ENCODE measurements around the gene KHDRBS2.

The KHDRBS2 gene

GRCh38 chr6:62288562-62288961 lies 2.5 kb upstream of the KHDRBS2 start:
- no peak overlapping the region for H3K27ac ChIP-seq
- TF ChIP-seq CTCF (conservative IDR thresholded peaks at IDR 0.05): no peak

GRCh38 chr6:62286470-62286843 lies 432 bp upstream of the KHDRBS2 start:
- TF ChIP-seq CTCF (conservative IDR thresholded peaks at IDR 0.05): no peak

GRCh38 chr6:62284725-62285124 lies 1.3 kb downstream of the KHDRBS2 start:
- TF ChIP-seq CTCF (conservative IDR thresholded peaks at IDR 0.05): no peak
- H3K27ac ChIP-seq: no peak overlapping the region

More at GRCh38 chr6:62286470-62286843, 432 bp upstream of the KHDRBS2 start:
- H3K27ac ChIP-seq: no peak overlapping the region

GRCh38 chr6:62283796-62284411 lies 2.1 kb downstream of the KHDRBS2 start:
- peak; percentile 82 for TF ChIP-seq CTCF (conservative IDR thresholded peaks at IDR 0.05)
- no peak overlapping the region for H3K27ac ChIP-seq

GRCh38 chr6:62283365-62283764 lies 2.7 kb downstream of the KHDRBS2 start:
- TF ChIP-seq CTCF (conservative IDR thresholded peaks at IDR 0.05): no peak
- no peak overlapping the region for H3K27ac ChIP-seq

GRCh38 chr6:62280099-62280498 lies 5.9 kb downstream of the KHDRBS2 start:
- H3K27ac ChIP-seq: no peak overlapping the region
- TF ChIP-seq CTCF (conservative IDR thresholded peaks at IDR 0.05): no peak

GRCh38 chr6:62272114-62272513 lies 13.9 kb downstream of the KHDRBS2 start:
- H3K27ac ChIP-seq: no peak overlapping the region
- TF ChIP-seq CTCF (conservative IDR thresholded peaks at IDR 0.05): no peak

Measured in VCaP (cell line).